DLD1 (cell line): Measurements from ENCODE around the gene ATRN.

ENCODE experiments used
- in situ Hi-C: cut with HindIII; loops from 2 replicates; pipeline ENCODE4 v1.10.0; 2017; ENCODE audit warnings: low sequenced_read_pairs

ATRN gene

GRCh38 chr20:3621111-3621510, 150.3 kb downstream of the ATRN start:
- in situ Hi-C loops, result no loop called here

GRCh38 chr20:3622406-3622805, 151.6 kb downstream of the ATRN start:
- in situ Hi-C loops, result no loop called here

GRCh38 chr20:3627476-3627875, 156.7 kb downstream of the ATRN start:
- in situ Hi-C loops, result loop anchor here (25.0 kb wide), 1 partner anchor 110 kb away; the partner anchor contains the start of gene HSPA12B

GRCh38 chr20:3628502-3629314, 157.9 kb downstream of the ATRN start:
- in situ Hi-C loops, result loop anchor here (25.0 kb wide), 1 partner anchor 109 kb away; the partner anchor contains the start of gene HSPA12B

GRCh38 chr20:3629893-3630292, 159.1 kb downstream of the ATRN start:
- in situ Hi-C loops, result loop anchor here (25.0 kb wide), 1 partner anchor 107 kb away; the partner anchor contains the start of gene HSPA12B

GRCh38 chr20:3630429-3630828, 159.6 kb downstream of the ATRN start:
- in situ Hi-C loops, result loop anchor here (25.0 kb wide), 1 partner anchor 107 kb away; the partner anchor contains the start of gene HSPA12B

- in situ Hi-C loops, result loop anchor here (25.0 kb wide), 1 partner anchor 106 kb away; the partner anchor contains the start of gene HSPA12B
Observed at GRCh38 chr20:3631534-3631933, 160.7 kb downstream of the ATRN start.

GRCh38 chr20:3632311-3633004, 161.6 kb downstream of the ATRN start:
- in situ Hi-C loops, result loop anchor here (25.0 kb wide), 1 partner anchor 105 kb away; the partner anchor contains the start of gene HSPA12B

- in situ Hi-C loops, result loop anchor here (25.0 kb wide), 1 partner anchor 103 kb away; the partner anchor contains the start of gene HSPA12B
Observed at GRCh38 chr20:3633913-3634478, 163.2 kb downstream of the ATRN start.

- in situ Hi-C loops, result loop anchor here (25.0 kb wide), 1 partner anchor 102 kb away; the partner anchor contains the start of gene HSPA12B
Observed at GRCh38 chr20:3635346-3635745, 164.5 kb downstream of the ATRN start.

- in situ Hi-C loops, result loop anchor here (25.0 kb wide), 1 partner anchor 97 kb away; the partner anchor contains the start of gene HSPA12B
Observed at GRCh38 chr20:3640259-3640658, 169.4 kb downstream of the ATRN start.

- in situ Hi-C loops, result loop anchor here (25.0 kb wide), 1 partner anchor 92 kb away; the partner anchor contains the start of gene HSPA12B
Observed at GRCh38 chr20:3645309-3646066, 174.7 kb downstream of the ATRN start.

- in situ Hi-C loops, result loop anchor here (25.0 kb wide), 1 partner anchor 91 kb away; the partner anchor contains the start of gene HSPA12B
Observed at GRCh38 chr20:3646067-3646440, 175.2 kb downstream of the ATRN start.

GRCh38 chr20:3646651-3647050, 175.8 kb downstream of the ATRN start:
- in situ Hi-C loops, result loop anchor here (25.0 kb wide), 1 partner anchor 91 kb away; the partner anchor contains the start of gene HSPA12B

GRCh38 chr20:3647473-3647872, 176.7 kb downstream of the ATRN start:
- in situ Hi-C loops, result loop anchor here (25.0 kb wide), 1 partner anchor 90 kb away; the partner anchor contains the start of gene HSPA12B

GRCh38 chr20:3648951-3649350, 178.1 kb downstream of the ATRN start:
- in situ Hi-C loops, result loop anchor here (25.0 kb wide), 1 partner anchor 88 kb away; the partner anchor contains the start of gene HSPA12B

GRCh38 chr20:3651204-3651962, 180.6 kb downstream of the ATRN start:
- in situ Hi-C loops, result no loop called here

GRCh38 chr20:3652221-3652620, 181.4 kb downstream of the ATRN start:
- in situ Hi-C loops, result no loop called here
